Measurements from ENCODE around the gene SPINT1. TPM values are rescaled to one million over a fixed set of nuclear protein-coding genes. Genes with fewer than 3 reads are reported as not detected.

SPINT1 gene
- total and polyA plus RNA-seq, 8 donors, result 16.8 to 394 (median 120) TPM

- intact Hi-C loops (cut with DNase I; ENCODE audit: low total_unique reads), result loop anchor here (5.0 kb wide), 1 partner anchor 279 kb away; no protein-coding TSS in a partner anchor
- H3K9me3 ChIP-seq, result no peaks in the 10 kb centered on the region
- 74 to 82% (median 79%) methylated on average over 25 to 33 of the region's 33 CpGs for WGBS, 5 donors
- H3K4me1 ChIP-seq, result peaks cover 24 to 83% (median 63%) of the 10 kb centered on the region in 4 donors
- no peak overlapping the region for H3K4me3 ChIP-seq
- peak overlapping the region in 3 of 5 donors; percentile 48 to 91 (median 88) for H3K27ac ChIP-seq
- no peak for TF ChIP-seq EP300 (IDR thresholded peaks at IDR 0.05)
- no peak for TF ChIP-seq POLR2AphosphoS5 (IDR thresholded peaks at IDR 0.05)
- no peak for TF ChIP-seq POLR2A (IDR thresholded peaks at IDR 0.05)
- no peak for TF ChIP-seq CTCF (IDR thresholded peaks at IDR 0.05)
- DNase-seq, result peak in 1 of 2 donors; percentile 37
- H3K36me3 ChIP-seq, result peaks cover 50 to 69% (median 62%) of the 10 kb centered on the region in 4 donors
- H3K27me3 ChIP-seq, result no peaks in the 10 kb centered on the region
These were observed 59.0 kb downstream of the SPINT1 start for GRCh38 chr15:40902605-40903561.

GRCh38 chr15:40904552-40905201 is 60.8 kb downstream of the SPINT1 start:
- Histone ChIP-seq H3K9me3 (no peaks in the 10 kb centered on the region), H3K27me3 (no peaks in the 10 kb centered on the region), H3K4me3 (no peak overlapping the region), H3K4me1 (peaks cover 25 to 91% (median 69%) of the 10 kb centered on the region in 4 donors), H3K27ac (peak overlapping the region; percentile 88 to 97 (median 91)), H3K36me3 (peaks cover 38 to 51% (median 44%) of the 10 kb centered on the region in 4 donors)
- no peak for TF ChIP-seq CTCF (IDR thresholded peaks at IDR 0.05)
- no peak for TF ChIP-seq POLR2A (IDR thresholded peaks at IDR 0.05)
- TF ChIP-seq POLR2AphosphoS5 (IDR thresholded peaks at IDR 0.05), result no peak
- no peak for TF ChIP-seq EP300 (IDR thresholded peaks at IDR 0.05)
- WGBS, 5 donors, result 61 to 80% (median 69%) methylated on average over 7 of the region's 7 CpGs
- DNase-seq, result peak in 1 of 2 donors; percentile 15
- intact Hi-C loops (cut with DNase I; ENCODE audit: low total_unique reads), result loop anchor here (5.0 kb wide), 2 partner anchors 118 to 278 kb away; no protein-coding TSS in a partner anchor

GRCh38 chr15:40906091-40906990 is 62.5 kb downstream of the SPINT1 start:
- Histone ChIP-seq H3K9me3 (no peaks in the 10 kb centered on the region), H3K4me1 (peaks cover 25 to 89% (median 61%) of the 10 kb centered on the region in 4 donors), H3K27ac (peak overlapping the region; percentile 88 to 97 (median 91)), H3K27me3 (no peaks in the 10 kb centered on the region), H3K36me3 (peaks cover 23 to 34% (median 28%) of the 10 kb centered on the region in 4 donors), H3K4me3 (peak overlapping the region; percentile 36 to 52 (median 40))
- peak; percentile 19 to 71 (median 61) for TF ChIP-seq POLR2AphosphoS5 (IDR thresholded peaks at IDR 0.05)
- TF ChIP-seq CTCF (IDR thresholded peaks at IDR 0.05), result peak in 6 of 7 experiments; percentile 10 to 91 (median 77)
- no peak for TF ChIP-seq EP300 (IDR thresholded peaks at IDR 0.05)
- no peak for TF ChIP-seq POLR2A (IDR thresholded peaks at IDR 0.05)
- peak; percentile 96 for DNase-seq
- intact Hi-C loops (cut with DNase I; ENCODE audit: low total_unique reads), result loop anchor here (5.0 kb wide), 1 partner anchor 116 kb away; no protein-coding TSS in a partner anchor
- WGBS, 5 donors, result 2 to 4% (median 3%) methylated on average over 16 to 36 of the region's 36 CpGs

Measured in stomach (tissue), 9 donors.